Neural progenitor cell (in vitro differentiated cells): ENCODE results near the gene NCKAP5.
A peak's percentile ranks its signal among the peaks of the same experiment; 100 is the strongest.

Experiments
- EZH2 ChIP-seq: fragments of 200-600 bp; sonication (generic); IDR thresholded peaks from 2 replicates; pipeline ENCODE4 v1.6.1; 2017; ENCODE audit warnings: antibody characterized with exemption, mild to moderate bottlenecking, moderate library complexity
- TF ChIP-seq, protein P1 (sequence below): fragments of 200-600 bp; sonication (generic); IDR thresholded peaks from 2 replicates; pipeline ENCODE4 v1.5.1; 2017; ENCODE audit warnings: antibody characterized with exemption, mild to moderate bottlenecking

- peak; percentile 5 for TF ChIP-seq EZH2
- TF ChIP-seq, protein P1, sequence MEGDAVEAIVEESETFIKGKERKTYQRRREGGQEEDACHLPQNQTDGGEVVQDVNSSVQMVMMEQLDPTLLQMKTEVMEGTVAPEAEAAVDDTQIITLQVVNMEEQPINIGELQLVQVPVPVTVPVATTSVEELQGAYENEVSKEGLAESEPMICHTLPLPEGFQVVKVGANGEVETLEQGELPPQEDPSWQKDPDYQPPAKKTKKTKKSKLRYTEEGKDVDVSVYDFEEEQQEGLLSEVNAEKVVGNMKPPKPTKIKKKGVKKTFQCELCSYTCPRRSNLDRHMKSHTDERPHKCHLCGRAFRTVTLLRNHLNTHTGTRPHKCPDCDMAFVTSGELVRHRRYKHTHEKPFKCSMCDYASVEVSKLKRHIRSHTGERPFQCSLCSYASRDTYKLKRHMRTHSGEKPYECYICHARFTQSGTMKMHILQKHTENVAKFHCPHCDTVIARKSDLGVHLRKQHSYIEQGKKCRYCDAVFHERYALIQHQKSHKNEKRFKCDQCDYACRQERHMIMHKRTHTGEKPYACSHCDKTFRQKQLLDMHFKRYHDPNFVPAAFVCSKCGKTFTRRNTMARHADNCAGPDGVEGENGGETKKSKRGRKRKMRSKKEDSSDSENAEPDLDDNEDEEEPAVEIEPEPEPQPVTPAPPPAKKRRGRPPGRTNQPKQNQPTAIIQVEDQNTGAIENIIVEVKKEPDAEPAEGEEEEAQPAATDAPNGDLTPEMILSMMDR, result no peak
Observed at GRCh38 chr2:133265432-133265949, 302.8 kb downstream of the NCKAP5 start.
